ENCODE data around the gene TBC1D22B.
A peak's percentile ranks its signal among the peaks of the same experiment; 100 is the strongest.

Gene TBC1D22B

DNA sequence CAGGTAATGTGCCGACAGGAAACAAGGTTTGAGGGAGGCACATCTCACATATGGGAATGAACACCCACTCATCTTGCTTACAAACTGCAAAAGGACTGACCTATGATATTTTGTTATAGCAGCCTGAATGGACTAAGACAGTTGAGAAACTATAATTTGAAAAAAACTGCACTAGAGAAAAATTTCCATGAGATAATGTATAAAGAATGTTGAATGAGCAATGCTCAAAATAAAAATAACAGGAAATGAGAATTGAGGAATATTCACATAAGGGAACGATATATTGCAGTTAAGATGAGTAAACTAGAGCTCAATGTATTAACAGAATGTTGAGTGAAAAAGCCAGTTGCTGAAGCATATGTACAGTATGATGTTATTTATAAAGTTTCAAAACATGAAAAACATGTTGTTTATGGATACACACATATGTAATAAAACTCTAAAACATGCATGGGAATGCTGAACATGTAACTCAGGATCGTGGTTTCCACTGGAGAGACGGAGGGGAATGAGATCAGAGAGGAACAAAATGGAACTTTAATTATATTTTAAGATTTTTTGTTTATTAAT lies 6.3 kb upstream of the TBC1D22B start:
- Histone ChIP-seq H3K9me3 (ENCODE audit: severe bottlenecking) (no peaks in the 10 kb centered on the region), H3K4me3 (ENCODE audit: severe bottlenecking) (no peak overlapping the region), H3K4me1 (ENCODE audit: insufficient read depth, poor library complexity, severe bottlenecking) (peaks cover 6% of the 10 kb centered on the region), H3K27ac (ENCODE audit: poor library complexity, severe bottlenecking) (no peak overlapping the region), H3K36me3 (ENCODE audit: low read depth) (no peaks in the 10 kb centered on the region), H3K27me3 (ENCODE audit: insufficient read depth, poor library complexity, severe bottlenecking) (no peaks in the 10 kb centered on the region)
- DNase-seq (ENCODE audit: low spot score) (no peak), ATAC-seq (ENCODE audit: low read depth) (no peak; the same call in 2 of the 3 replicates)
- TF ChIP-seq, protein P1, sequence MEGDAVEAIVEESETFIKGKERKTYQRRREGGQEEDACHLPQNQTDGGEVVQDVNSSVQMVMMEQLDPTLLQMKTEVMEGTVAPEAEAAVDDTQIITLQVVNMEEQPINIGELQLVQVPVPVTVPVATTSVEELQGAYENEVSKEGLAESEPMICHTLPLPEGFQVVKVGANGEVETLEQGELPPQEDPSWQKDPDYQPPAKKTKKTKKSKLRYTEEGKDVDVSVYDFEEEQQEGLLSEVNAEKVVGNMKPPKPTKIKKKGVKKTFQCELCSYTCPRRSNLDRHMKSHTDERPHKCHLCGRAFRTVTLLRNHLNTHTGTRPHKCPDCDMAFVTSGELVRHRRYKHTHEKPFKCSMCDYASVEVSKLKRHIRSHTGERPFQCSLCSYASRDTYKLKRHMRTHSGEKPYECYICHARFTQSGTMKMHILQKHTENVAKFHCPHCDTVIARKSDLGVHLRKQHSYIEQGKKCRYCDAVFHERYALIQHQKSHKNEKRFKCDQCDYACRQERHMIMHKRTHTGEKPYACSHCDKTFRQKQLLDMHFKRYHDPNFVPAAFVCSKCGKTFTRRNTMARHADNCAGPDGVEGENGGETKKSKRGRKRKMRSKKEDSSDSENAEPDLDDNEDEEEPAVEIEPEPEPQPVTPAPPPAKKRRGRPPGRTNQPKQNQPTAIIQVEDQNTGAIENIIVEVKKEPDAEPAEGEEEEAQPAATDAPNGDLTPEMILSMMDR (IDR thresholded peaks at IDR 0.05; ENCODE audit: poor library complexity, severe bottlenecking) = no peak

DNA sequence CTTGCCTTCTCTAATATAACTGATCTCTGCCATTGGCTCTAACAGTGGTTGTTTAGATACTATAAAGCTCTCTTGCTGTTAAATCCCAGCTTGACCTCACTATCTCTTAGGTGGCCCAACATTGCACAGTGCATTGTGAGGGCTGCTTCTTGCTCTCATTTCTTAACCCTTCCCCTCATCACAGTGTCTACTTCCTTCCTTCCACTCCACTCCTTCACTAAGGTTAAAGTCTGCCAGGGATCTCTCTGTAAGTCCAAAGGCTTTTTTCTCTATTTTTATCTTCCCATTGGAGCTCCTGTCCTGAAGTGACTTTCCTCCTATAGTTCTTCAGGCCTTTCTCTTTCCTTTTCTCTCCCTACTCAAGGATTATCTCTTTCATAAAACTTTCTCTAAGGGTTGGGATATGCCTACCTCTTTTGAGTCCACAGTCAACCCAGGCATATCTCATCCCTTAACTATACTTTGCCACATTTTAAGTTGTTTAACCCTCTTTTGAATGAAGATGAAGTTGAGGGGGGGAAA lies 4.0 kb upstream of the TBC1D22B start:
- Histone ChIP-seq H3K27me3 (ENCODE audit: insufficient read depth, poor library complexity, severe bottlenecking) (no peaks in the 10 kb centered on the region), H3K36me3 (ENCODE audit: low read depth) (no peaks in the 10 kb centered on the region), H3K9me3 (ENCODE audit: severe bottlenecking) (no peaks in the 10 kb centered on the region), H3K27ac (ENCODE audit: poor library complexity, severe bottlenecking) (no peak overlapping the region), H3K4me1 (ENCODE audit: insufficient read depth, poor library complexity, severe bottlenecking) (peaks cover 11% of the 10 kb centered on the region), H3K4me3 (ENCODE audit: severe bottlenecking) (no peak overlapping the region)
- ATAC-seq (ENCODE audit: low read depth) (no peak), DNase-seq (ENCODE audit: low spot score) (no peak)
- TF ChIP-seq, protein P1 (IDR thresholded peaks at IDR 0.05; ENCODE audit: poor library complexity, severe bottlenecking) = no peak

DNA sequence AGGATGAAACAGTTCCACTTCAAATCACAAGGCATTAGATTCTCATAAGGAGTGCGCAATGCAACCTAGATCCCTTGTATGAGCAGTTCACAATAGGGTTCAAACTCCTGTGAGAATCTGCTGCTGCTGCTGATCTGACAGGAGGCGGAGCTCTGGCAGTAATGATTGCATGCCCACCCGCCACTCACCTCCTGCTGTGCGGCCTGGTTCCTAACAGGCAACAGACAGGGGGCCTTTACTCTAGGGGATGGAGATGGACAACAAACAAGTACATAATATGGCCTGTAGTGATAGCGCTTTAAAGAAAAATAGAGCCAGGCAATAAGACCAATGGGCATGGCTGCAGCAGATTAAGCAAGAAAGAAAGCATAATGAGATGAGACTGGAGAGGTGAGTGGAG lies 2.7 kb upstream of the TBC1D22B start:
- Histone ChIP-seq H3K4me1 (ENCODE audit: insufficient read depth, poor library complexity, severe bottlenecking) (peaks cover 22% of the 10 kb centered on the region), H3K27me3 (ENCODE audit: insufficient read depth, poor library complexity, severe bottlenecking) (no peaks in the 10 kb centered on the region), H3K36me3 (ENCODE audit: low read depth) (no peaks in the 10 kb centered on the region), H3K27ac (ENCODE audit: poor library complexity, severe bottlenecking) (no peak overlapping the region), H3K4me3 (ENCODE audit: severe bottlenecking) (no peak overlapping the region), H3K9me3 (ENCODE audit: severe bottlenecking) (no peaks in the 10 kb centered on the region)
- TF ChIP-seq, protein P1 (IDR thresholded peaks at IDR 0.05; ENCODE audit: poor library complexity, severe bottlenecking) = no peak
- ATAC-seq (ENCODE audit: low read depth) = no peak
- no peak for DNase-seq (ENCODE audit: low spot score)

DNA sequence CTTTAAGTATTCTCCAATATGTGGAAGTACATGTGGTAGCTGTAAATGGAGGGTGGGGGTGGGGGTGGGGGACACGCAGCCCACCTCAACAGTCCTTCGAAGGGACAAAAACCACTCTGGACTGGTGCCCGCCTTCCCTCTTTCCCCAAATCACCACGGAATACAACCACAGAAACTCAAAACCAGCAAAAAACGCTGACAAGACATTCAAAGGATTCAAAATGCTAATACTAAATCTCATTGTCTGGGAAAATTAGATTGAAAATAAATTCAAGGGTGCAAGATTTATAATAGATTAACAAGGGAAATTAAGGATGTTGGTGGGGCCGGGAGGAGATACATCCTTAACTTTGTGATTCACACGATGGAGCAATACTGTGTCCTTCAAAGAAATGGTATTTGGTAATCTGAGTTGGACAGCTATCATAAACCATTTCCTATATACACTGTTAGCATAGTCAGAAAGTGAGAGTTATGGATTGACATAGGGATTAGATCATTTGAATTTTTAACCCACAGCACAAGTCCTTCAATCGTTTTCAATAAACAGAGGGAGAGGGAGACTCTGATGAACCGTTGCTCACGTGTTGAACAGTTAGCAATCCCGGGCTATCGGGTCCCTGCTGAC lies 766 bp upstream of the TBC1D22B start:
- TF ChIP-seq, protein P1 (IDR thresholded peaks at IDR 0.05; ENCODE audit: poor library complexity, severe bottlenecking) = no peak
- DNase-seq (ENCODE audit: low spot score) (no peak), ATAC-seq (ENCODE audit: low read depth) (peak; percentile 39)
- Histone ChIP-seq H3K36me3 (ENCODE audit: low read depth) (no peaks in the 10 kb centered on the region), H3K27me3 (ENCODE audit: insufficient read depth, poor library complexity, severe bottlenecking) (no peaks in the 10 kb centered on the region), H3K4me1 (ENCODE audit: insufficient read depth, poor library complexity, severe bottlenecking) (peaks cover 18% of the 10 kb centered on the region), H3K27ac (ENCODE audit: poor library complexity, severe bottlenecking) (peak overlapping the region; percentile 56), H3K4me3 (ENCODE audit: severe bottlenecking) (peak overlapping the region; percentile 88), H3K9me3 (ENCODE audit: severe bottlenecking) (no peaks in the 10 kb centered on the region)

DNA sequence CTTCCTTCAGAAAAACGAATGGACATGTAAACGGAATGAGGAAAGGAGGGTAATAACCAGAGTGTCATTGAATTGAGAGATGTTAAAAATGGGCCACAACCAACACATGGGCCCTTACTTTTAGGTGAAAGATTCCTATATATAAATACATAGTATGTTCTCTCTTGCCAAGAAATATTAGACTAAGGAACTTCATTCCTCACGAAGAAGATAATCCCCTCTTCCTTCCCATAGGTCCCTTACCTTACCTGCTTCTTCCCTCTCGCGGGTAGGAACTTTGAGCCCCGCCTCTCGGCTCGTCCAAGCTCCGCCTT lies 295 bp upstream of the TBC1D22B start:
- peaks cover 18% of the 10 kb centered on the region for H3K4me1 ChIP-seq (ENCODE audit: insufficient read depth, poor library complexity, severe bottlenecking)
- no peak; the same call in 2 of the 3 replicates for ATAC-seq (ENCODE audit: low read depth)

More for the DNA sequence above, 295 bp upstream of the TBC1D22B start:
- peak overlapping the region; percentile 56 for H3K27ac ChIP-seq (ENCODE audit: poor library complexity, severe bottlenecking)
- no peaks in the 10 kb centered on the region for H3K36me3 ChIP-seq (ENCODE audit: low read depth)
- TF ChIP-seq, protein P1 (IDR thresholded peaks at IDR 0.05; ENCODE audit: poor library complexity, severe bottlenecking) = no peak
- H3K4me3 ChIP-seq (ENCODE audit: severe bottlenecking) = peak overlapping the region; percentile 88
- H3K9me3 ChIP-seq (ENCODE audit: severe bottlenecking) = no peaks in the 10 kb centered on the region
- DNase-seq (ENCODE audit: low spot score) = no peak
- H3K27me3 ChIP-seq (ENCODE audit: insufficient read depth, poor library complexity, severe bottlenecking) = no peaks in the 10 kb centered on the region
